HG02763 (cell line): ENCODE results near the gene CRMP1.

Experiments used
- ATAC-seq: cut with Tn5 transposase; IDR thresholded peaks from one replicate; pipeline ENCODE4 v1.9.1; 2021; ENCODE audit warnings: mild to moderate bottlenecking, moderate library complexity; ENCODE audit not compliant: unreplicated experiment

CRMP1 gene

GRCh38 chr4:5801696-5802095 is 91.2 kb downstream of the CRMP1 start:
- ATAC-seq: no peak

GRCh38 chr4:5800496-5800895 is 92.4 kb downstream of the CRMP1 start:
- no peak for ATAC-seq

GRCh38 chr4:5799406-5799805 is 93.5 kb downstream of the CRMP1 start:
- ATAC-seq: no peak

GRCh38 chr4:5798946-5799345 is 93.9 kb downstream of the CRMP1 start:
- ATAC-seq: no peak

- ATAC-seq: no peak
Measured at GRCh38 chr4:5798462-5798861, 94.4 kb downstream of the CRMP1 start.

- no peak for ATAC-seq
Measured at GRCh38 chr4:5797866-5798265, 95.0 kb downstream of the CRMP1 start.

- ATAC-seq: no peak
Measured at GRCh38 chr4:5796976-5797375, 95.9 kb downstream of the CRMP1 start.

GRCh38 chr4:5795580-5795979 is 97.3 kb downstream of the CRMP1 start:
- no peak for ATAC-seq

- no peak for ATAC-seq
Measured at GRCh38 chr4:5793514-5793913, 99.4 kb downstream of the CRMP1 start.

GRCh38 chr4:5791654-5792053 is 101.2 kb downstream of the CRMP1 start:
- no peak for ATAC-seq

- no peak for ATAC-seq
Measured at GRCh38 chr4:5790546-5790857, 102.4 kb downstream of the CRMP1 start.

GRCh38 chr4:5789141-5789540 is 103.7 kb downstream of the CRMP1 start:
- no peak for ATAC-seq

- no peak for ATAC-seq
Measured at GRCh38 chr4:5788144-5788543, 104.7 kb downstream of the CRMP1 start.

GRCh38 chr4:5787311-5787710 is 105.6 kb downstream of the CRMP1 start:
- no peak for ATAC-seq

- no peak for ATAC-seq
Measured at GRCh38 chr4:5785806-5786680, 106.8 kb downstream of the CRMP1 start.

GRCh38 chr4:5784960-5785611 is 107.8 kb downstream of the CRMP1 start:
- no peak for ATAC-seq

- no peak for ATAC-seq
Measured at GRCh38 chr4:5784021-5784420, 108.9 kb downstream of the CRMP1 start.

GRCh38 chr4:5783486-5783885 is 109.4 kb downstream of the CRMP1 start:
- no peak for ATAC-seq

- ATAC-seq: no peak
Measured at GRCh38 chr4:5782829-5783476, 109.9 kb downstream of the CRMP1 start.

- ATAC-seq: no peak
Measured at GRCh38 chr4:5781691-5782090, 111.2 kb downstream of the CRMP1 start.

GRCh38 chr4:5780831-5781480 is 111.9 kb downstream of the CRMP1 start:
- ATAC-seq: no peak

- ATAC-seq: no peak
Measured at GRCh38 chr4:5776510-5776909, 116.4 kb downstream of the CRMP1 start.
